ENCODE data around the gene GLUL.

GLUL gene

GRCh38 chr1:182350839-182351238 is 40.8 kb downstream of the GLUL start:
- H3K9ac ChIP-seq (ENCODE audit: low read length), result no peak overlapping the region
- H3K9me2 ChIP-seq (replicated peaks; ENCODE audit: insufficient read depth, low read length), result no peaks in the 10 kb centered on the region
- H3K79me2 ChIP-seq (ENCODE audit: insufficient read depth, low read length), result no peaks in the 10 kb centered on the region
- no peak overlapping the region for H3K4me2 ChIP-seq (ENCODE audit: low read depth, low read length, poor library complexity, severe bottlenecking)
- no peaks in the 10 kb centered on the region for H3K36me3 ChIP-seq (ENCODE audit: low read length)
- H3K9me3 ChIP-seq (ENCODE audit: insufficient read depth, low read length), result no peaks in the 10 kb centered on the region
- H3K4me3 ChIP-seq (ENCODE audit: insufficient read depth, low read length, poor library complexity, severe bottlenecking), result no peak overlapping the region
- no peak overlapping the region for H3K27ac ChIP-seq (ENCODE audit: low read depth, low read length)
- H3K27me3 ChIP-seq (ENCODE audit: low read length), result no peaks in the 10 kb centered on the region
- no peak for TF ChIP-seq EZH2phosphoT487 (conservative IDR thresholded peaks at IDR 0.05; ENCODE audit: low read length)
- no peak for TF ChIP-seq CTCF (IDR thresholded peaks at IDR 0.05; ENCODE audit: insufficient read depth, low read length, poor library complexity, severe bottlenecking)
- no peak overlapping the region for H2AFZ ChIP-seq (ENCODE audit: low read depth, low read length, severe bottlenecking)
- no peaks in the 10 kb centered on the region for H3F3A ChIP-seq (ENCODE audit: insufficient read depth)
- no peaks in the 10 kb centered on the region for H4K20me1 ChIP-seq (ENCODE audit: low read depth, low read length)

- TF ChIP-seq EZH2phosphoT487 (conservative IDR thresholded peaks at IDR 0.05; ENCODE audit: low read length) (no peak), CTCF (IDR thresholded peaks at IDR 0.05; ENCODE audit: insufficient read depth, low read length, poor library complexity, severe bottlenecking) (no peak)
- no peak overlapping the region for H3K27ac ChIP-seq (ENCODE audit: low read depth, low read length)
- no peaks in the 10 kb centered on the region for H3K36me3 ChIP-seq (ENCODE audit: low read length)
- H3K9me2 ChIP-seq (replicated peaks; ENCODE audit: insufficient read depth, low read length), result no peaks in the 10 kb centered on the region
- H3F3A ChIP-seq (ENCODE audit: insufficient read depth), result no peaks in the 10 kb centered on the region
- H3K27me3 ChIP-seq (ENCODE audit: low read length), result no peaks in the 10 kb centered on the region
- no peaks in the 10 kb centered on the region for H3K79me2 ChIP-seq (ENCODE audit: insufficient read depth, low read length)
- no peak overlapping the region for H3K4me3 ChIP-seq (ENCODE audit: insufficient read depth, low read length, poor library complexity, severe bottlenecking)
- H2AFZ ChIP-seq (ENCODE audit: low read depth, low read length, severe bottlenecking), result no peak overlapping the region
- H3K9ac ChIP-seq (ENCODE audit: low read length), result no peak overlapping the region
- no peak overlapping the region for H3K4me2 ChIP-seq (ENCODE audit: low read depth, low read length, poor library complexity, severe bottlenecking)
- H4K20me1 ChIP-seq (ENCODE audit: low read depth, low read length), result no peaks in the 10 kb centered on the region
- H3K9me3 ChIP-seq (ENCODE audit: insufficient read depth, low read length), result no peaks in the 10 kb centered on the region
Measured at GRCh38 chr1:182348961-182349747, 42.4 kb downstream of the GLUL start.

- H3K27me3 ChIP-seq (ENCODE audit: low read length), result no peaks in the 10 kb centered on the region
- no peaks in the 10 kb centered on the region for H3K9me3 ChIP-seq (ENCODE audit: insufficient read depth, low read length)
- H3K27ac ChIP-seq (ENCODE audit: low read depth, low read length), result no peak overlapping the region
- H3K9ac ChIP-seq (ENCODE audit: low read length), result no peak overlapping the region
- H2AFZ ChIP-seq (ENCODE audit: low read depth, low read length, severe bottlenecking), result no peak overlapping the region
- no peaks in the 10 kb centered on the region for H3K9me2 ChIP-seq (replicated peaks; ENCODE audit: insufficient read depth, low read length)
- TF ChIP-seq EZH2phosphoT487 (conservative IDR thresholded peaks at IDR 0.05; ENCODE audit: low read length) (no peak), CTCF (IDR thresholded peaks at IDR 0.05; ENCODE audit: insufficient read depth, low read length, poor library complexity, severe bottlenecking) (no peak)
- H3K79me2 ChIP-seq (ENCODE audit: insufficient read depth, low read length), result no peaks in the 10 kb centered on the region
- H3F3A ChIP-seq (ENCODE audit: insufficient read depth), result no peaks in the 10 kb centered on the region
- H3K4me2 ChIP-seq (ENCODE audit: low read depth, low read length, poor library complexity, severe bottlenecking), result no peak overlapping the region
- no peaks in the 10 kb centered on the region for H3K36me3 ChIP-seq (ENCODE audit: low read length)
- no peaks in the 10 kb centered on the region for H4K20me1 ChIP-seq (ENCODE audit: low read depth, low read length)
- no peak overlapping the region for H3K4me3 ChIP-seq (ENCODE audit: insufficient read depth, low read length, poor library complexity, severe bottlenecking)
Measured at GRCh38 chr1:182347019-182347418, 44.6 kb downstream of the GLUL start.
